ENCODE measurements around the gene TMEM151A. TPM values are rescaled to one million over a fixed set of nuclear protein-coding genes. Genes with fewer than 3 reads are reported as not detected.
A peak's percentile ranks its signal among the peaks of the same experiment; 100 is the strongest.

The TMEM151A gene
- total RNA-seq, 1 experiment from 2014 or later: 2.9 TPM

DNA sequence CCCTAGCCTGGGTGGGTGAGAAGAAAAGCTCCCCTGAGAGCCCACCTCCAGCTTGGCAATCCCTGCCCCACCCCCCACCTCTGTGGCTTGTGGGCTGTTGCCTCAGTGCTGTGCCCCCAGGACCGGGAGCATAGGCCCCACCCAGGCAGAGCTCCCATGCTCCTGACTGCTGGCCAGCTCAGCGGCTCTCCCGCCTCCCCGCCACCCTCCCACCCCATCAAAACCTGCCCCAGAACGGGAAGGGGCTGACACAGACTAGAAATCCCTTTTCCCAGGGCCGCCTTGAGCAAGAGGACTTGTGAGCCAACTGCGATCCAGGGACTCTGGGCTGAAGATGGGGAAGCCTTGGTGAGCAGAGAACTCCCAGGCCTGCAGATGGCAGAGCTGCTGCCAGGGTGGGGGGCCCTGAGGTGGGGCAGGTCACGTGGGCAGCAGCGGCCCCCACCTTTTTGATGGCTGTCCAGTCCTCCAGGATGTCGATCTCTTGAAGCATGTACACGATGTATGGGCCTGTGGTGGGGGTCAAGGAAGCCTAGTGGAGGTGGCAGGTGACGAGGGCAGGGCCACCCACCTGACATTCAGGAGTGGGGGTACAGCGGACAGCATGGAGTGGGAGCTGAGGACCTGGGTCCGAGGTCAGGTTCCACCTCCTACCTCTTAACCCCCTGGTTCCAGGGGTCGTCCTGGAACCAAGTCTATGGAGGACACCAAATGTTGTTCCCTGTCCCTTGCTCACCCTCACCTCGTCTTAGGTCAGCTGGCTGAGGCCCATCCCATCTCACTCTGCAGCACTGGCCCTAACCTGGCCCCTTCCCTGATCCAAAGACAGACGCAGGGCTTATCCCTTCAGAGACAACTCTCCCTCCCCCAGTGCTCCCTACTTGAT lies 46.8 kb downstream of the TMEM151A start:
- in situ Hi-C loops (cut with HindIII; ENCODE audit: low pct_unique_long_range_greater_than_20kb, low sequenced_read_pairs): no loop called here
- no peak for DNase-seq (ENCODE audit: low read depth, low spot score)

DNA sequence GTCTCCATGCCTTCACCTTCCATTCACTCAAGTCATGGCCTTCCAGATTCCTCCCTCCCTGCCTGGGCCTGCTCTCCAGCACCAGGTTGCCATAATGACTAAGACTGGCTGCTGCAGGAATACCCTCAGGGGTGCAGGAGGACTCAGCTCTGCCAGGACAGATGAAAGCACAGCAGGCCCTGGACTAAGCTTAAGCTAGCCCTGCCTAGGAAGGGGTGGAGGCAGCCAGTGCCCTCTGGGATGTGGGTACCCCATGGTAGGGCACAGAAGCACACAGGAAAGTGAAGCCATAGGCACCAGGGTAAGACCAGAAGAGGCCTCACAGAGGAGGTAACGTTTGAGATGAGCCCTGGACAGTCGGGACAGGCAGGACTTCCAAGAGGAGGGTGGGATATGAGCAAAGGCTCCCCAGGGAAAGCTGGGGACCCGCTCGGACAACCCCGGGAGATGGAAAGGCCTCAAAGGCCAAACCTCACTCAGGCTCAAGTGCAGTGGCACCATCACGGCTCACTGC lies 47.5 kb downstream of the TMEM151A start:
- no peak for DNase-seq (ENCODE audit: low read depth, low spot score)
- in situ Hi-C loops (cut with HindIII; ENCODE audit: low pct_unique_long_range_greater_than_20kb, low sequenced_read_pairs): no loop called here

- in situ Hi-C loops (cut with HindIII; ENCODE audit: low pct_unique_long_range_greater_than_20kb, low sequenced_read_pairs): no loop called here
- DNase-seq (ENCODE audit: low read depth, low spot score): no peak
Measured at GRCh38 chr11:66339686-66340483, 48.2 kb downstream of the TMEM151A start.

DNA sequence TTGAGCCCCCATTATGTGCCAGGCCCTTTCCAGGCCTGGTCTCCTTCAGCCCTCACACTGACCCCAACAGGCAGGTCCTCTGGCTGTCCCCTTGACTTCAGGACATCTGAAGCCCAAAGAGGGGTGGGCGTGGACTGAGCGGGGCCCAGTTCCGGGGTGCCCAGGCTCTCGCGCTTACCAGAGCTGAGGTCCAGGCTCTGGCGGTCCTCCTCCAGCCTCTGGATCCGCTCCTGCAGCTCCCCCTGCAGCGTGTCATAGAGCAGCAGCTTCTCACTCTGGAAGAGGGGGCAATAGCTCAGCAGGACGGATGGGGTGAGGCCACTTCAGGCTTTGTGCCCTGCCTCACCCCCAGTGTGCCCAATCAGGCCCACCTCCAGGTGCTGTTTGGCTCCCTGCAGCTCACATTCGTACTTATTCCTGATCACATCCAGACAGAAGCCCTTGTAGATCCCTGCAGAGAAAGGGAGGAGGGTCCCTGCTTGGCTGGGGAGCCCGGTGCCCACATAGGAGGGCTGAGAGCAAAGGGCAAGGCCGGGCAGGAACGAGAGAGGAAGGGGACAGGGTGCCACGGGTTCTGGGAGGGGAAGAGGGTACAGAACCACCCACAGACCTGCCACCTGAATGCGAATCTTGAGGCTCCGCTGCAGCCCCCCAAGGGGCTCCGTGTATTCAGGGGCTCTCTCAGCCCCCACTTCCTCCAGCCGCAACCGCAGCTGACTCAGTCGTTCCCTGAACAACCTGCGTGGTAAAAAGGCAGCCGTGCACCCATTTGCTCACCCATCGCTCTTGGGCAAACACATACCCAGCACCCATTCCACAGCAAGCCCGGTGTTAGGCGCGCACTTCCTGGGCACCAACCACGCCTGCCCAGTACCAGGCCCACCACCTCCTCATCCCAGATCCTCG lies 49.2 kb downstream of the TMEM151A start:
- in situ Hi-C loops (cut with HindIII; ENCODE audit: low pct_unique_long_range_greater_than_20kb, low sequenced_read_pairs): no loop called here
- DNase-seq (ENCODE audit: low read depth, low spot score): no peak

- no peak for DNase-seq (ENCODE audit: low read depth, low spot score)
- in situ Hi-C loops (cut with HindIII; ENCODE audit: low pct_unique_long_range_greater_than_20kb, low sequenced_read_pairs): no loop called here
Measured at GRCh38 chr11:66341502-66342126, 49.9 kb downstream of the TMEM151A start.

DNA sequence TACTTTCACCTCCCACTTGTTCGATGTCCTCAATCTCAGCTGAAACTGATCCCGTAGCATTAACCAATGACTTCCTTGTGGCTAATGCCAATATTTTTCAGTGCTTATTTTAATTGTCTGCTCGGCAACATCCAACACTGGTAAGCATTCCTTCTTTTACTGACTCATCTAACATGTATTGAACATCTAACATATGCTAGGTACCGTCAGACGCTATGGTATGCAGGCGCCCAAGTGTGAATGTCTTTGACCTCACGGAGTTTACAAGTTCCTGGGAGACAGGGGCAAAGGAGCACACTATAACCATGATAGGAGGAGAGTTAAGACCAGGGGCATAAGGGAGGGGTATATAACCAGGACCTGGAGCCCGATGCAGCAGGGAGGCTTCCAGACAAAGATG lies 51.5 kb downstream of the TMEM151A start:
- no peak for DNase-seq (ENCODE audit: low read depth, low spot score)
- in situ Hi-C loops (cut with HindIII; ENCODE audit: low pct_unique_long_range_greater_than_20kb, low sequenced_read_pairs): no loop called here

DNA sequence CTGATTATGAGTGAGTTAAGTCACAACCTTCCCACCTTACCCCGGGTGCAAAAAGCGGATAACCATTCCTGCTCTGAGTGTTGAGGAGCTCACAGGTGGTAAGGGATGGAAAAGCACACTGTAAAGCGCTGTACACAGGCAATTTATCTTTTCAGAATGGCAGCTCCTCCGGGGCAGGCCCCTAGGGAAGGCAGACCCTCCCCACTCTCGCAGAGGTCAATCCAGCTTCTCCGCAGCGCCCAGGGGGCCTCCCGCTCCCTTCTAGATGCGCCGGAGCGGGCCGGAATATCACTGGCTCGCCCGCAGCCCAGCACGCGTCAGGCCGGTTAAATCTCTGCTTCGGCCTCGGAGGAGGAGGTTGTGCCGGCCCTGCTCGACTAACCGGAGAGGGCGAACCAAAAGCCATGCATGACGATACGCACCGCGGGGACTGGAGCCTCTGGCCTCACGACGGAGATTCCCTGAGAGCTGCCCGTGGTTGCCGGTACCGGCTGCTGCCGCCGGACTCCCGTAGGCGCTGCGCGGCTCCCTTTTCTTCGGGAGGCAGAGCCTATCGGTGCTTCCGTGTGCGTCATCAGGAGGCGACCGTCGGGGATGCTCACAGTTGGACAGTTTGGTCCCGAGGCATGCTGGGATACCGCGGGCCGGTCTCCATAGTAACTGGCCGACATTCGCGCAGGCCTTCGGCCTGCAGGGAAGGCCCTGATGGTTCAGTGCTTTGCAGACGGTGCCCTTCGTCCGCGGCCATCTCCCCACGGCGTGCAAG lies 53.0 kb downstream of the TMEM151A start, which contains the start of gene BRMS1:
TSS of gene BRMS1 (minus strand) at position 555 of the 766 bp plus-strand sequence. CDS start 2,870 bp downstream, outside the sequence.
- in situ Hi-C loops (cut with HindIII; ENCODE audit: low pct_unique_long_range_greater_than_20kb, low sequenced_read_pairs): no loop called here
- peak; percentile 95 for DNase-seq (ENCODE audit: low read depth, low spot score)

- no peak for DNase-seq (ENCODE audit: low read depth, low spot score)
- in situ Hi-C loops (cut with HindIII; ENCODE audit: low pct_unique_long_range_greater_than_20kb, low sequenced_read_pairs): no loop called here
Measured at GRCh38 chr11:66345316-66345649, 53.6 kb downstream of the TMEM151A start.

Other genes with a start within 250 kb of the TMEM151A start
- gene GAL3ST3, start 242.7 kb upstream of the TMEM151A start, total RNA-seq (2014; rRNA removed; shearing (Covaris generic)): not detected in 2 replicates
- gene SF3B2, start 239.5 kb upstream of the TMEM151A start, total RNA-seq (2014; rRNA removed; shearing (Covaris generic)): 103 and 118 TPM in 2 replicates
- 9.0 and 12.0 TPM in 2 replicates for gene PACS1, start 221.6 kb upstream of the TMEM151A start, total RNA-seq (2014; rRNA removed; shearing (Covaris generic))
- 4.6 and 5.3 TPM in 2 replicates for gene KLC2, start 34.2 kb upstream of the TMEM151A start, total RNA-seq (2014; rRNA removed; shearing (Covaris generic))
- 78.7 and 85.1 TPM in 2 replicates for gene RAB1B, start 23.3 kb upstream of the TMEM151A start, total RNA-seq (2014; rRNA removed; shearing (Covaris generic))
- 0.56 and 0.63 TPM in 2 replicates for gene CNIH2, start 13.7 kb upstream of the TMEM151A start, total RNA-seq (2014; rRNA removed; shearing (Covaris generic))
- 178 and 183 TPM in 2 replicates for gene YIF1A, start 2.8 kb upstream of the TMEM151A start, total RNA-seq (2014; rRNA removed; shearing (Covaris generic))
- gene CD248, start 25.1 kb downstream of the TMEM151A start, total RNA-seq (2014; rRNA removed; shearing (Covaris generic)): not detected in 2 replicates
- 12.1 and 12.2 TPM in 2 replicates for gene RIN1, start 44.5 kb downstream of the TMEM151A start, total RNA-seq (2014; rRNA removed; shearing (Covaris generic))
- gene BRMS1, start 53.2 kb downstream of the TMEM151A start, total RNA-seq (2014; rRNA removed; shearing (Covaris generic)): 70.2 and 70.5 TPM in 2 replicates
- gene B4GAT1, start 55.7 kb downstream of the TMEM151A start, total RNA-seq (2014; rRNA removed; shearing (Covaris generic)): 58.8 and 65.6 TPM in 2 replicates
- 0.63 and 2.0 TPM in 2 replicates for gene SLC29A2, start 79.9 kb downstream of the TMEM151A start, total RNA-seq (2014; rRNA removed; shearing (Covaris generic))
- gene NPAS4, start 129.1 kb downstream of the TMEM151A start, total RNA-seq (2014; rRNA removed; shearing (Covaris generic)): not detected in 2 replicates
- gene MRPL11, start 147.0 kb downstream of the TMEM151A start, total RNA-seq (2014; rRNA removed; shearing (Covaris generic)): 45.4 and 63.4 TPM in 2 replicates
- 7.4 and 8.1 TPM in 2 replicates for gene PELI3, start 175.0 kb downstream of the TMEM151A start, total RNA-seq (2014; rRNA removed; shearing (Covaris generic))
- 40.9 and 43.5 TPM in 2 replicates for gene DPP3, start 188.5 kb downstream of the TMEM151A start, total RNA-seq (2014; rRNA removed; shearing (Covaris generic))
- gene BBS1, start 218.7 kb downstream of the TMEM151A start, total RNA-seq (2014; rRNA removed; shearing (Covaris generic)): 6.3 and 9.1 TPM in 2 replicates